Parathyroid adenoma (tissue), 2 donors: ENCODE data around the gene MAP4K1.

Experiments used
- H2AFZ ChIP-seq: fragments of 300-600 bp; sonication (generic); one replicate; pipeline ENCODE4 v1.7.0; 2017; ENCODE audit warnings: antibody characterized with exemption, mild to moderate bottlenecking
- H3K27ac ChIP-seq: fragments of 300-600 bp; sonication (generic); one replicate; pipeline ENCODE4 v1.7.0; 2017
- H3K27me3 ChIP-seq: fragments of 300-600 bp; sonication (generic); one replicate; pipeline ENCODE4 v1.7.0; 2017; ENCODE audit warnings: low read length; ENCODE audit not compliant: control insufficient read depth, insufficient read depth
- H3K36me3 ChIP-seq: fragments of 300-600 bp; sonication (generic); one replicate; pipeline ENCODE4 v1.7.0; 2017; ENCODE audit warnings: low read length; ENCODE audit not compliant: control insufficient read depth, insufficient read depth
- H3K4me1 ChIP-seq: fragments of 300-600 bp; sonication (generic); one replicate; pipeline ENCODE4 v1.7.0; 2017; ENCODE audit warnings: control low read depth
- H3K4me2 ChIP-seq: fragments of 300-600 bp; sonication (generic); one replicate; pipeline ENCODE4 v1.7.0; 2017; ENCODE audit warnings: low read length
- H3K4me3 ChIP-seq: fragments of 300-600 bp; sonication (generic); one replicate; pipeline ENCODE4 v1.7.0; 2017; ENCODE audit warnings: low read depth, low read length
- H3K79me2 ChIP-seq: fragments of 300-600 bp; sonication (generic); one replicate; pipeline ENCODE4 v1.7.0; 2017; ENCODE audit warnings: control low read depth
- H3K9ac ChIP-seq: fragments of 300-600 bp; sonication (generic); one replicate; pipeline ENCODE4 v1.7.0; 2017; ENCODE audit warnings: mild to moderate bottlenecking
- H3K9me3 ChIP-seq: fragments of 300-600 bp; sonication (generic); one replicate; pipeline ENCODE4 v1.7.0; 2017; ENCODE audit warnings: low read length; ENCODE audit not compliant: control insufficient read depth
- CTCF ChIP-seq: fragments of 300-600 bp; sonication (generic); IDR thresholded peaks from one replicate; pipeline ENCODE4 v1.7.0; 2017; ENCODE audit warnings: antibody characterized with exemption, mild to moderate bottlenecking
- donor health status: primary hyperparathyroidism.

The MAP4K1 gene

DNA sequence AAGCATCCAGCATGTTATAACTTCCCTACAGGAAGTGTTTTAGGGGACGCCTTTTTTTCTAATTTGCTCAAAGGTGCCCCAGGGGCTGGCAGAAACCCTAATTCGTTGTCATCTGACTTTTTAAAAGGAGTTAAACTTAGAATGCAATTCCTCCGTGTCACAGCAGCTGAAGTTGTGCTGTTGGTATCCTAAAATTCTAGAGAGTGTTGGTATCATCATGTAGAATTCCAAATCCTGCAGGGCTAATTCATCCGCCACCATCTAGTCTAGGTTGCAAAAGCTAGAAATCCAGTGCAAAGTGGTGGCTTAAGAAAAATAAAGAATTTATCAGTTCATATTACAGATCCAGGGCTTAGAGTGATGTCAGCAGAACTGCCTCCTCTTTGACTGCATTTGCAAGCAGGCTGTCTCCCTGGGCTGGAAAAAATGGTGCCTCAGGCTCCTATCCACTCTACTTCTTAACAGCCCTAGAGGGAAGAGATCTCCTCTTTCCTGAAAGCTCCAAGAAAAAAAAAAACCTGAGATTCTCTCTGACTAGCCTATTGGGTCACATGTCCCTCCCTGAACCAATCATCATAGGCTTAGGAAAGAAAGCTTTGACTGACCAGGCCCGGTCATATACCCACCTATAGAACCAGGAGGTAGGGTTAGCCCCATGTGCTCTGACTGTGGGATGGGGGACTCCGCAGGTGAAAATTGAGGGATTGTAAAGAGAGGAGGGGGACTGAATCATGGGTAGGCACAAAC lies 73.0 kb downstream of the MAP4K1 start:
- TF ChIP-seq CTCF: no peak
- Histone ChIP-seq H3K79me2 (no peaks in the 10 kb centered on the region), H3K27ac (no peak overlapping the region), H3K9me3 (no peaks in the 10 kb centered on the region), H2AFZ (peak overlapping the region; percentile 68), H3K4me2 (peak overlapping the region; percentile 61), H3K9ac (no peak overlapping the region), H3K4me3 (peak overlapping the region; percentile 33), H3K36me3 (no peaks in the 10 kb centered on the region), H3K27me3 (no peaks in the 10 kb centered on the region), H3K4me1 (peaks cover 3% of the 10 kb centered on the region)

DNA sequence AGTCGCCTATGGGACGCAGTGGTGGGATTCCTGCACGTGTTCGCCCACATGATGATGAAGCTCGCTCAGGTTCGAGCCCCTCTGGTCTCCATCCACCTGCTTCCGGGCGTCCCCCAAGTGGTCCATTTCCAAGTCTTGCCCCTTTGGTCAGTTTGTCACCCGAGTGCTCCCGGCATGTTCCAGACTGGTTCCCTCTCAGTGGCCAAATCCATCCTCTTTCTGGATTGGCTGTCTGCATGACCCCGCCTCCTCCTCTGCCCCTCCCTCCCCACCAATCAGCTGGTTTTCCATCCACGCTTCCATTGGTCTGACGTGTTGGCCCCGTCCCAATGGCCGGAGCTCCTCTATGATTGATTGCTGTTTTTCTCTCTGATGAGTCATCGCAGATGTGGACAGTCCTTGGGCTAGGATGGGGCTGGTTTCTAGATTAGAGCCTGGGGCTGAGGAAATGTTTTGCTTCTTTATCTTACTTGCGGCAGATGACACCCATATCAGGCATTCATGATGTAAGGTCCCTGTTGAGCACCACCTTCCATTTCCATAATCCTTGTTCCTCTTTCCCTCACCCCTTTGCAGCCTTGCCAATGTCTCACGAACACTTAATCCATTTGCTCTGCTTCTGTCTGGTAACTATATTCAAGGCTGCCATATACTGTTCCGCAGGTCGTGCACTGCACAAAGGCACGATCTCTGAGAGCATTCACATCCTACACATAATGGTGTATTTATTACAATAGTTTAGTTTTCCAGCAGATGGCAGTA lies 73.8 kb downstream of the MAP4K1 start:
- Histone ChIP-seq H3K27me3 (no peaks in the 10 kb centered on the region), H3K79me2 (no peaks in the 10 kb centered on the region), H3K9ac (no peak overlapping the region), H3K36me3 (no peaks in the 10 kb centered on the region), H3K4me1 (peaks cover 3% of the 10 kb centered on the region), H3K27ac (no peak overlapping the region), H3K4me3 (peak overlapping the region; percentile 33), H3K4me2 (peak overlapping the region; percentile 61), H2AFZ (peak overlapping the region; percentile 68), H3K9me3 (no peaks in the 10 kb centered on the region)
- TF ChIP-seq CTCF: peak; percentile 72

DNA sequence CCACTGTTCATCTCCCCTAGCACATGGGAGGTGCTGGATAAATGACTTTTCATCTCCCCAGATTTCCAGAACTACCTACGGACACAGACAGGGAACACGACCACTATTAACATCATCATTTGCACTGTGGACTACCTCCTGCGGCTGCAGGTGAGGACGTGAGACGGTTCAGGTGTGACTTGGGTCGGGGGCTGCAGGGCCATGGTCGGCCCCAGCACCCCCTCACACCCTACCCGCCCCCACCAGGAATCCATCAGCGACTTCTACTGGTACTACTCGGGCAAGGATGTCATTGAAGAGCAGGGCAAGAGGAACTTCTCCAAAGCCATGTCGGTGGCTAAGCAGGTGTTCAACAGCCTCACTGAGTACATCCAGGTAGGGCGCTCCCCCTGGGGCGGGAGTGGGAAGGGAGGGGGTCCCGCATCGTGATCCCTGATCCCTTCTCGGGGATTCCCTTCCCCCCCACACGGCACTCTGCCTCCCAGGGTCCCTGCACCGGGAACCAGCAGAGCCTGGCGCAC lies 74.4 kb downstream of the MAP4K1 start:
- Histone ChIP-seq H3K9ac (no peak overlapping the region), H3K4me3 (no peak overlapping the region)
- no peak for TF ChIP-seq CTCF

GRCh38 chr19:38542040-38542439 lies 75.7 kb downstream of the MAP4K1 start:
- no peak overlapping the region for H3K9ac ChIP-seq
- no peaks in the 10 kb centered on the region for H3K9me3 ChIP-seq
- no peak overlapping the region for H3K4me3 ChIP-seq
- no peak overlapping the region for H3K4me2 ChIP-seq
- peaks cover 3% of the 10 kb centered on the region for H3K4me1 ChIP-seq
- no peak overlapping the region for H3K27ac ChIP-seq
- no peak for TF ChIP-seq CTCF
- no peaks in the 10 kb centered on the region for H3K36me3 ChIP-seq
- H2AFZ ChIP-seq: no peak overlapping the region
- H3K79me2 ChIP-seq: no peaks in the 10 kb centered on the region
- H3K27me3 ChIP-seq: no peaks in the 10 kb centered on the region

More for the DNA sequence above, 74.4 kb downstream of the MAP4K1 start:
- Histone ChIP-seq H3K27me3 (no peaks in the 10 kb centered on the region), H3K27ac (no peak overlapping the region), H3K9me3 (no peaks in the 10 kb centered on the region), H3K79me2 (no peaks in the 10 kb centered on the region), H3K4me1 (peaks cover 3% of the 10 kb centered on the region), H3K4me2 (no peak overlapping the region), H3K36me3 (no peaks in the 10 kb centered on the region), H2AFZ (no peak overlapping the region)
